K562 (cell line): ENCODE data around the gene GNPTAB. TPM values are rescaled to one million over a fixed set of nuclear protein-coding genes. Genes with fewer than 3 reads are reported as not detected.

Experiments
- ATF6 ChIP-seq: sonication (generic); formaldehyde crosslinking; IDR thresholded peaks from 2 replicates; pipeline ENCODE4 v1.4.0; 2020; ENCODE audit warnings: mild to moderate bottlenecking, missing genetic modification reagents
- ETV6 ChIP-seq, 3 experiments: fragments of 150-350 bp in 1 of 3; sonication (generic) in 1 of 3; formaldehyde crosslinking in 1 of 3; IDR thresholded peaks; 2 replicates each; pipeline versions ENCODE4 v1.6.1 to v1.8.0; 2014 to 2022; ENCODE audit warnings: borderline replicate concordance in 2 of 3, low read depth in 2 of 3, antibody characterized with exemption in 1 of 3, low read length in 1 of 3, mild to moderate bottlenecking in 1 of 3, missing genetic modification reagents in 1 of 3
- GABPA ChIP-seq: fragments of 200-800 bp; sonication (Bioruptor generic); conservative IDR thresholded peaks from 2 replicates; pipeline ENCODE4 v1.6.1; 2016; ENCODE audit warnings: low read depth, missing genetic modification characterization, missing compliant biosample characterization
- HNRNPLL ChIP-seq: fragments of 200-400 bp; formaldehyde crosslinking; IDR thresholded peaks from 2 replicates; pipeline ENCODE4 v1.6.1; 2017; ENCODE audit warnings: low read length, low read depth, mild to moderate bottlenecking; ENCODE audit not compliant: poor library complexity, severe bottlenecking
- IRF9 ChIP-seq: fragments of 450-650 bp; IDR thresholded peaks from 2 replicates; pipeline ENCODE4 v1.6.1; 2016; ENCODE audit warnings: missing biosample characterization, missing genetic modification characterization
- JUND ChIP-seq, 2 experiments: IDR thresholded peaks; 2 replicates in 1 of 2; 3 replicates in 1 of 2; pipeline ENCODE4 v1.6.1; 2011; ENCODE audit warnings: borderline replicate concordance in 2 of 2, low read depth in 2 of 2, low read length in 2 of 2, improper control_type of control experiment in 1 of 2, missing biosample characterization in 1 of 2, missing genetic modification characterization in 1 of 2, missing genetic modification reagents in 1 of 2
- MNT ChIP-seq, 2 experiments: fragments of 450-650 bp; conservative IDR thresholded peaks; 2 replicates each; pipeline ENCODE4 v1.6.1; 2017; ENCODE audit warnings: mild to moderate bottlenecking in 2 of 2, moderate library complexity in 2 of 2
- NFE2 ChIP-seq: IDR thresholded peaks from 2 replicates; pipeline ENCODE4 v1.6.1; 2014; ENCODE audit warnings: antibody characterized with exemption, low read depth
- NFYB ChIP-seq: IDR thresholded peaks from 2 replicates; pipeline ENCODE4 v1.6.1; 2011; ENCODE audit warnings: mild to moderate bottlenecking, moderate library complexity; ENCODE audit not compliant: insufficient read length; ENCODE audit errors: extremely low read depth
- RFX7 ChIP-seq: fragments of 250-450 bp; sonication (Bioruptor Pico); IDR thresholded peaks from 2 replicates; pipeline ENCODE4 v1.5.1; 2021; ENCODE audit warnings: mild to moderate bottlenecking
- TRIM24 ChIP-seq, 2 experiments: fragments of 450-650 bp; IDR thresholded peaks; 2 replicates each; pipeline ENCODE4 v1.6.1; 2016
- ZBTB49 ChIP-seq: sonication (generic); formaldehyde crosslinking; IDR thresholded peaks from 2 replicates; pipeline ENCODE4 v1.8.0; 2022; ENCODE audit warnings: missing genetic modification reagents, mild to moderate bottlenecking, borderline replicate concordance
- ZNF277 ChIP-seq: fragments of 250-450 bp; sonication (Bioruptor Pico); IDR thresholded peaks from 2 replicates; pipeline ENCODE4 v1.8.0; 2022; ENCODE audit warnings: inconsistent platforms, mild to moderate bottlenecking, moderate library complexity, borderline replicate concordance
- ZNF282 ChIP-seq: sonication (generic); formaldehyde crosslinking; IDR thresholded peaks from 2 replicates; pipeline ENCODE4 v1.8.1; 2023; ENCODE audit warnings: missing genetic modification reagents
- ZNF76 ChIP-seq: fragments of 250-450 bp; sonication (Bioruptor Pico); IDR thresholded peaks from 2 replicates; pipeline ENCODE4 v1.4.0; 2020; ENCODE audit warnings: mild to moderate bottlenecking, moderate library complexity, borderline replicate concordance
- polyA plus RNA-seq, 8 experiments: library from polyadenylated mRNA; depleted of rRNA in 4 of 8; stranded (reverse) in 5 of 8; unstranded in 3 of 8; fragments of >200 nt; fragmentation: Nextera tagmentation in 2 of 8; fragmentation: Illumina TruSeq in 1 of 8; extraction: Ambion mirVana in 2 of 8; extraction: Trizol in 1 of 8; gene quantifications; 2 replicates each; pipeline versions ENCODE4 v1.2.1 to v1.2.3, GENCODE V29; 2011 to 2014; ENCODE audit warnings: inconsistent platforms in 1 of 8, missing spikeins in 1 of 8
- total RNA-seq, 7 experiments: library from RNA; depleted of rRNA in 6 of 7; stranded (reverse); fragments of >200 nt in 6 of 7; fragmentation: Illumina TruSeq in 2 of 7; extraction: Trizol in 2 of 7; gene quantifications; 2 replicates each; pipeline versions ENCODE4 v1.2.1 to v1.2.3, GENCODE V29; 2011 to 2021; ENCODE audit warnings: low replicate concordance in 1 of 7

GNPTAB gene
- total and polyA plus RNA-seq, 9 of the 15 experiments (the other 6 are each of a cell fraction or from before 2014, with no cell fraction given) = 5.9 to 23.2 (median 19.3) TPM

- no peak for TF ChIP-seq ZNF277 (CRISPR knock-in tag)
- no peak for TF ChIP-seq GABPA (tag)
- no peak for TF ChIP-seq IRF9 (tag)
- no peak for TF ChIP-seq ZNF76 (CRISPR knock-in tag)
- peak in 1 of 2 experiments; percentile 14; a peak in 1 of 4 replicates for TF ChIP-seq MNT (conservative IDR thresholded peaks at IDR 0.05)
- no peak for TF ChIP-seq NFYB
- TF ChIP-seq NFE2 = no peak
- no peak for TF ChIP-seq ATF6 (CRISPR knock-in tag)
- TF ChIP-seq ZBTB49 (CRISPR knock-in tag) = no peak
- no peak for TF ChIP-seq TRIM24 (IDR thresholded peaks at IDR 0.05)
- TF ChIP-seq RFX7 (CRISPR knock-in tag) = no peak
- no peak for TF ChIP-seq ZNF282 (CRISPR knock-in tag)
- no peak for TF ChIP-seq ETV6 (IDR thresholded peaks at IDR 0.05; ENCODE audit: borderline replicate concordance in 1 of 2, low read depth in 2 of 2, low read length in 1 of 2)
- TF ChIP-seq ETV6 (CRISPR knock-in tag; IDR thresholded peaks at IDR 0.05; ENCODE audit: borderline replicate concordance) = no peak
- no peak for TF ChIP-seq JUND (IDR thresholded peaks at IDR 0.05; ENCODE audit: borderline replicate concordance, low read depth, low read length)
- 0 out of 3 replicates have a peak, but pooled peaks have one; percentile 20 for TF ChIP-seq JUND (tag; IDR thresholded peaks at IDR 0.05; ENCODE audit: borderline replicate concordance, low read depth, low read length)
- no peak for TF ChIP-seq HNRNPLL
These were observed 132.6 kb downstream of the GNPTAB start (continued) for GRCh38 chr12:101697930-101698799.
